Astrocyte (in vitro differentiated cells and primary cell): ENCODE data around the gene PDIA5.

Source experiments
- EZH2 ChIP-seq: IDR thresholded peaks from 2 replicates; pipeline ENCODE4 v1.6.1; 2012; ENCODE audit warnings: mild to moderate bottlenecking, low read length, inconsistent platforms; ENCODE audit not compliant: insufficient read depth
- TF ChIP-seq, protein P1 (sequence below): IDR thresholded peaks from 2 replicates; pipeline ENCODE4 v1.5.1; 2011; ENCODE audit warnings: low read depth, mild to moderate bottlenecking, inconsistent platforms, low read length, moderate library complexity; ENCODE audit not compliant: insufficient read depth

DNA sequence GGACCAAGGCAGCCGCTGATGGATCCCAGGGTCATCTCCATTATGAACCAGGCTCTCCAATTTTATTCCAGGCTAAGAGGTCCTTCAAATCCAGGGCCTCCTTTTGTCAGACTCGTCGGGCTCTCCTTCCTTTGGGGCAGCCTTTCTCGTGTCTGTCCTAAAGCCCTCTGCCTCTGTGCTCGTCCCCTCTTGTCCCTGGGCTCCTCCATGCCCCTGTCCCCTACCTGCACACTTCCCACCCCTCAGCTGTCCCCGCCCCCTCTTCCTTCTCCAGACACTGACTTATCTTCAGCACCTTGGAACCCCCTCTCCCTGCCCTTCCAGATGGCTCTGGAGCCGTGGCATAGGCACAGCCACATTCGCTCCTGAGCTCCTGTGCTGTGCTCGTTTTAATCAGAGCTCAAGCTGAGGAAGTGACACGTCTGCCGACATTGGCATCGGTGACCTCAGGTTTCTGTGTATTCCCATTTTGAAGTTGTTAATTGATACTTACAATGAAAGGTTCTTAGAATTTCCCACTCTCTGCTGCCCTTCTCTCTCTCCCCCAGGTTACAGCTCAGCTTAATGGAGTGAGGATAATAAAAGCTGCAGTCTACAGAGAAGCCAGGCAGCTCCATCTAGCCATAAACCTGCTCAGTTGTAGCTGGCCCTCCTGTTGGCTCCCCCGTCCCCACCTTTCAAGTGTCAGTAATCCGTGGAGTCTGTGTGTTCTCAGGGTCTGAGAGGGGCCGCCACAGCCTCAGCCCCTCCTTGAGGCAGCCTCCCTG, 83.8 kb downstream of the PDIA5 start:
- TF ChIP-seq, protein P1, sequence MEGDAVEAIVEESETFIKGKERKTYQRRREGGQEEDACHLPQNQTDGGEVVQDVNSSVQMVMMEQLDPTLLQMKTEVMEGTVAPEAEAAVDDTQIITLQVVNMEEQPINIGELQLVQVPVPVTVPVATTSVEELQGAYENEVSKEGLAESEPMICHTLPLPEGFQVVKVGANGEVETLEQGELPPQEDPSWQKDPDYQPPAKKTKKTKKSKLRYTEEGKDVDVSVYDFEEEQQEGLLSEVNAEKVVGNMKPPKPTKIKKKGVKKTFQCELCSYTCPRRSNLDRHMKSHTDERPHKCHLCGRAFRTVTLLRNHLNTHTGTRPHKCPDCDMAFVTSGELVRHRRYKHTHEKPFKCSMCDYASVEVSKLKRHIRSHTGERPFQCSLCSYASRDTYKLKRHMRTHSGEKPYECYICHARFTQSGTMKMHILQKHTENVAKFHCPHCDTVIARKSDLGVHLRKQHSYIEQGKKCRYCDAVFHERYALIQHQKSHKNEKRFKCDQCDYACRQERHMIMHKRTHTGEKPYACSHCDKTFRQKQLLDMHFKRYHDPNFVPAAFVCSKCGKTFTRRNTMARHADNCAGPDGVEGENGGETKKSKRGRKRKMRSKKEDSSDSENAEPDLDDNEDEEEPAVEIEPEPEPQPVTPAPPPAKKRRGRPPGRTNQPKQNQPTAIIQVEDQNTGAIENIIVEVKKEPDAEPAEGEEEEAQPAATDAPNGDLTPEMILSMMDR: no peak
- TF ChIP-seq EZH2: no peak
